Neuronal stem cell (in vitro differentiated cells): Measurements from ENCODE around the gene DRC7.
A peak's percentile ranks its signal among the peaks of the same experiment; 100 is the strongest.

ENCODE experiments used
- DNase-seq: peaks from one replicate; pipeline ENCODE4 v3.0.0-alpha.2; 2013; ENCODE audit warnings: low spot score
- H2AFZ ChIP-seq: one replicate; pipeline ENCODE4 v1.6.1; 2013; ENCODE audit warnings: mild to moderate bottlenecking, low read length, inconsistent platforms
- H2AK5ac ChIP-seq: 2 replicates; pipeline ENCODE4 v1.6.1; 2013; ENCODE audit warnings: low read depth, mild to moderate bottlenecking, inconsistent platforms, low read length, moderate library complexity, mixed read lengths
- H2BK120ac ChIP-seq: 2 replicates; pipeline ENCODE4 v1.6.1; 2013; ENCODE audit warnings: low read depth, mild to moderate bottlenecking, inconsistent platforms, low read length, moderate library complexity, mixed read lengths
- H2BK12ac ChIP-seq: one replicate; pipeline ENCODE4 v1.6.1; 2013; ENCODE audit warnings: low read length, inconsistent platforms
- H2BK15ac ChIP-seq: 2 replicates; pipeline ENCODE4 v1.6.1; 2013; ENCODE audit warnings: mild to moderate bottlenecking, low read length, inconsistent platforms, mixed read lengths
- H2BK5ac ChIP-seq: one replicate; pipeline ENCODE4 v1.6.1; 2013; ENCODE audit warnings: inconsistent platforms, mild to moderate bottlenecking, low read length, moderate library complexity
- H3K14ac ChIP-seq: one replicate; pipeline ENCODE4 v1.6.1; 2013; ENCODE audit warnings: low read length, inconsistent platforms
- H3K18ac ChIP-seq: 2 replicates; pipeline ENCODE4 v1.6.1; 2013; ENCODE audit warnings: low read length, inconsistent platforms
- H3K23ac ChIP-seq: 2 replicates; pipeline ENCODE4 v1.6.1; 2013; ENCODE audit warnings: low read depth, mild to moderate bottlenecking, mixed read lengths, low read length, inconsistent platforms; ENCODE audit not compliant: poor library complexity
- H3K27ac ChIP-seq: replicated peaks from 3 replicates; pipeline ENCODE4 v1.5.1; 2013; ENCODE audit warnings: low read length, inconsistent platforms
- H3K27me3 ChIP-seq, 3 experiments: 2 replicates each; pipeline ENCODE4 v1.6.1; 2013; ENCODE audit warnings: low read length in 3 of 3, mild to moderate bottlenecking in 2 of 3, inconsistent platforms in 1 of 3, low read depth in 1 of 3, mixed read lengths in 1 of 3, moderate library complexity in 1 of 3; ENCODE audit not compliant: control insufficient read depth in 3 of 3, insufficient read depth in 3 of 3
- H3K36me3 ChIP-seq, 2 donors: replicated peaks in 1 of 2; 2 replicates each; pipeline ENCODE4 v1.6.1; 2013; ENCODE audit warnings: low read length in 2 of 2; ENCODE audit not compliant: control insufficient read depth in 2 of 2, insufficient read depth in 2 of 2
- H3K4ac ChIP-seq: 2 replicates; pipeline ENCODE4 v1.6.1; 2013; ENCODE audit warnings: inconsistent platforms, mild to moderate bottlenecking, low read length, moderate library complexity
- H3K4me1 ChIP-seq, 2 donors: 1 replicate in 1 of 2; 2 replicates in 1 of 2; pipeline ENCODE4 v1.6.1; 2013; ENCODE audit warnings: low read length in 2 of 2, low read depth in 1 of 2; ENCODE audit not compliant: control insufficient read depth in 2 of 2, insufficient read depth in 1 of 2
- H3K4me2 ChIP-seq: one replicate; pipeline ENCODE4 v1.6.1; 2013; ENCODE audit warnings: mild to moderate bottlenecking, low read length, inconsistent platforms; ENCODE audit not compliant: insufficient read depth, poor library complexity, severe bottlenecking
- H3K4me3 ChIP-seq, 2 donors: 2 replicates each; pipeline ENCODE4 v1.5.1; 2013; ENCODE audit warnings: low read length in 2 of 2, mild to moderate bottlenecking in 2 of 2, inconsistent platforms in 1 of 2, moderate library complexity in 1 of 2
- H3K79me1 ChIP-seq: one replicate; pipeline ENCODE4 v1.6.1; 2013; ENCODE audit warnings: low read depth, mild to moderate bottlenecking, inconsistent platforms, low read length, moderate library complexity
- H3K9ac ChIP-seq: one replicate; pipeline ENCODE4 v1.6.1; 2013; ENCODE audit warnings: mild to moderate bottlenecking, low read depth, low read length, inconsistent platforms; ENCODE audit not compliant: poor library complexity
- H3K9me3 ChIP-seq, 2 donors: replicated peaks in 1 of 2; 2 replicates each; pipeline versions ENCODE3 to v1.6.1; 2013; ENCODE audit warnings: low read length in 2 of 2, mild to moderate bottlenecking in 2 of 2, inconsistent platforms in 1 of 2, low read depth in 1 of 2, mixed read lengths in 1 of 2, moderate library complexity in 1 of 2; ENCODE audit not compliant: control insufficient read depth in 2 of 2, insufficient read depth in 1 of 2
- H4K8ac ChIP-seq: one replicate; pipeline ENCODE4 v1.6.1; 2013; ENCODE audit warnings: low read depth, mild to moderate bottlenecking, inconsistent platforms, low read length, moderate library complexity
- H4K91ac ChIP-seq: one replicate; pipeline ENCODE4 v1.6.1; 2013; ENCODE audit warnings: low read length, low read depth, mild to moderate bottlenecking, inconsistent platforms; ENCODE audit not compliant: poor library complexity
- WGBS, 2 donors: extraction: QIAGEN DNeasy Blood & Tissue Kit; methylation state at CpG; one replicate each; pipeline ENCODE4 v1.1.7; 2013; ENCODE audit warnings: missing lambda C conversion rate in 2 of 2, mixed read lengths in 1 of 2; ENCODE audit not compliant: insufficient read length in 2 of 2, insufficient replicate concordance in 1 of 2; ENCODE audit errors: extremely low coverage in 2 of 2; 5-methylcytosine and 5-hydroxymethylcytosine counted together

DRC7 gene

GRCh38 chr16:57672824-57673223 is 21.8 kb upstream of the DRC7 start:
- Histone ChIP-seq H3K79me1 (no peaks in the 10 kb centered on the region), H3K4me1 (peaks cover 11 to 14% of the 10 kb centered on the region in 2 donors), H3K9me3 (no peaks in the 10 kb centered on the region), H3K18ac (no peak overlapping the region), H4K91ac (no peak overlapping the region), H3K14ac (no peak overlapping the region), H2AK5ac (no peak overlapping the region), H4K8ac (no peak overlapping the region), H3K27ac (no peak overlapping the region), H3K36me3 (no peaks in the 10 kb centered on the region), H3K4me3 (no peak overlapping the region), H3K4me2 (no peak overlapping the region), H2BK5ac (no peak overlapping the region), H3K4ac (no peak overlapping the region), H2AFZ (no peak overlapping the region), H3K23ac (no peak overlapping the region), H2BK15ac (no peak overlapping the region), H2BK120ac (no peak overlapping the region), H2BK12ac (no peak overlapping the region), H3K27me3 (peaks cover 0 to 16% (median 0%) of the 10 kb centered on the region in 3 experiments), H3K9ac (no peak overlapping the region)
- no CpG with 5 or more reads among the region's 2 CpGs for WGBS, 2 donors
- DNase-seq = no peak

GRCh38 chr16:57675741-57676551 is 18.7 kb upstream of the DRC7 start:
- H2BK12ac ChIP-seq = no peak overlapping the region
- H4K91ac ChIP-seq = no peak overlapping the region
- no peaks in the 10 kb centered on the region for H3K79me1 ChIP-seq
- H3K9ac ChIP-seq = no peak overlapping the region
- H2BK15ac ChIP-seq = no peak overlapping the region
- H2BK5ac ChIP-seq = no peak overlapping the region
- DNase-seq = no peak
- H3K9me3 ChIP-seq = no peaks in the 10 kb centered on the region
- no peak overlapping the region for H3K23ac ChIP-seq
- no peak overlapping the region for H3K14ac ChIP-seq
- H3K4me3 ChIP-seq = no peak overlapping the region
- WGBS, 2 donors = no CpG with 5 or more reads among the region's 12 CpGs
- H3K27ac ChIP-seq = peak overlapping the region; percentile 21
- no peak overlapping the region for H3K4ac ChIP-seq
- H2AFZ ChIP-seq = peak overlapping the region; percentile 58
- H2AK5ac ChIP-seq = no peak overlapping the region
- H3K18ac ChIP-seq = peak overlapping the region; percentile 25
- H3K4me1 ChIP-seq = peaks cover 5 to 11% of the 10 kb centered on the region in 2 donors
- H2BK120ac ChIP-seq = no peak overlapping the region
- peaks cover 0 to 16% (median 0%) of the 10 kb centered on the region in 3 experiments for H3K27me3 ChIP-seq
- H3K36me3 ChIP-seq = no peaks in the 10 kb centered on the region
- H4K8ac ChIP-seq = no peak overlapping the region
- no peak overlapping the region for H3K4me2 ChIP-seq

GRCh38 chr16:57676553-57677085 is 18.0 kb upstream of the DRC7 start:
- Histone ChIP-seq H2BK12ac (no peak overlapping the region), H2AFZ (no peak overlapping the region), H3K4me2 (no peak overlapping the region), H4K91ac (no peak overlapping the region), H3K27me3 (peaks cover 0 to 16% (median 0%) of the 10 kb centered on the region in 3 experiments), H3K4ac (no peak overlapping the region), H3K9ac (no peak overlapping the region), H3K14ac (no peak overlapping the region), H3K36me3 (no peaks in the 10 kb centered on the region), H3K4me1 (peaks cover 5 to 11% of the 10 kb centered on the region in 2 donors), H3K18ac (no peak overlapping the region), H2AK5ac (no peak overlapping the region), H3K23ac (no peak overlapping the region), H3K4me3 (no peak overlapping the region), H3K9me3 (no peaks in the 10 kb centered on the region), H4K8ac (no peak overlapping the region), H3K27ac (no peak overlapping the region), H2BK15ac (no peak overlapping the region), H2BK120ac (no peak overlapping the region), H3K79me1 (no peaks in the 10 kb centered on the region), H2BK5ac (no peak overlapping the region)
- DNase-seq = no peak
- no CpG with 5 or more reads among the region's 4 CpGs for WGBS, 2 donors

GRCh38 chr16:57677622-57678369 is 16.8 kb upstream of the DRC7 start:
- Histone ChIP-seq H3K4ac (no peak overlapping the region), H3K27ac (no peak overlapping the region), H2AK5ac (no peak overlapping the region), H3K14ac (no peak overlapping the region), H4K91ac (no peak overlapping the region), H3K4me2 (no peak overlapping the region), H3K9ac (no peak overlapping the region), H3K4me1 (peaks cover 5 to 11% of the 10 kb centered on the region in 2 donors), H3K18ac (no peak overlapping the region), H3K23ac (no peak overlapping the region), H3K9me3 (no peaks in the 10 kb centered on the region), H2BK12ac (no peak overlapping the region), H2BK120ac (no peak overlapping the region), H2AFZ (no peak overlapping the region), H4K8ac (no peak overlapping the region), H3K4me3 (no peak overlapping the region), H3K27me3 (peaks cover 0 to 16% (median 0%) of the 10 kb centered on the region in 3 experiments), H3K36me3 (no peaks in the 10 kb centered on the region), H3K79me1 (no peaks in the 10 kb centered on the region), H2BK5ac (no peak overlapping the region), H2BK15ac (peak overlapping the region; percentile 53)
- no peak for DNase-seq
- no CpG with 5 or more reads among the region's 14 CpGs for WGBS, 2 donors
